Measurements from ENCODE around the gene BTNL8. TPM values are rescaled to one million over a fixed set of nuclear protein-coding genes. Genes with fewer than 3 reads are reported as not detected.

The BTNL8 gene
- total RNA-seq, 1 donor from 2014 or later = 0.43 TPM

Other genes with a start within 250 kb of the BTNL8 start
- gene FLT4, start 249.6 kb upstream of the BTNL8 start, total RNA-seq = 5.8 TPM
- not detected for gene OR2Y1, start 159.1 kb upstream of the BTNL8 start, total RNA-seq
- 66.0 TPM for gene MGAT1, start 96.4 kb upstream of the BTNL8 start, total RNA-seq
- 19.4 TPM for gene ZFP62, start 37.9 kb upstream of the BTNL8 start, total RNA-seq
- not detected for gene BTNL3, start 89.7 kb downstream of the BTNL8 start, total RNA-seq
- gene BTNL9, start 141.1 kb downstream of the BTNL8 start, total RNA-seq = 25.2 TPM
- not detected for gene OR2V1, start 232.0 kb downstream of the BTNL8 start, total RNA-seq
- gene OR2V2, start 248.4 kb downstream of the BTNL8 start, total RNA-seq = not detected

All from cardiac septum (tissue), 1 donor.